ENCODE results near the gene PRKACB. TPM values are rescaled to one million over a fixed set of nuclear protein-coding genes. Genes with fewer than 3 reads are reported as not detected.
"Not testable (repeated sequence)": the region's sequence is repeated elsewhere in the genome, so short reads cannot be mapped to it uniquely, and the experiment has no call there.

The PRKACB gene
- total RNA-seq, 1 experiment from 2014 or later = 28.5 TPM

GRCh38 chr1:84286071-84286470 lies 142.0 kb downstream of the PRKACB start:
- CTCF ChIA-PET = interaction anchor here (0.7 kb wide), 1 partner anchor 11 kb away, joined by 5 read pairs; no protein-coding TSS in a partner anchor
- H3K27ac Mint-ChIP-seq (ENCODE audit: unreplicated experiment) = no peak overlapping the region
- no peaks in the 10 kb centered on the region for H3K36me3 Mint-ChIP-seq (ENCODE audit: insufficient read depth, unreplicated experiment)
- intact Hi-C loops (cut with micrococcal nuclease; ENCODE audit: unreplicated experiment) = no loop called here
- H3K4me1 Mint-ChIP-seq (ENCODE audit: low read depth, unreplicated experiment) = peaks cover 41% of the 10 kb centered on the region
- DNase-seq = no peak
- TF ChIP-seq CTCF (IDR thresholded peaks at IDR 0.05; ENCODE audit: unreplicated experiment) = no peak
- H3K27me3 Mint-ChIP-seq (ENCODE audit: unreplicated experiment) = no peaks in the 10 kb centered on the region
- no peaks in the 10 kb centered on the region for H3K9me3 Mint-ChIP-seq (ENCODE audit: low read depth, unreplicated experiment)
- H3K4me3 Mint-ChIP-seq (ENCODE audit: low read depth, unreplicated experiment) = no peak overlapping the region
- no TSS peak for BruUV-seq (replicated peaks)

GRCh38 chr1:84287389-84287788 lies 143.3 kb downstream of the PRKACB start:
- H3K36me3 Mint-ChIP-seq (ENCODE audit: insufficient read depth, unreplicated experiment); CTCF ChIA-PET; H3K9me3 Mint-ChIP-seq (ENCODE audit: low read depth, unreplicated experiment); intact Hi-C loops (cut with micrococcal nuclease; ENCODE audit: unreplicated experiment); H3K4me3 Mint-ChIP-seq (ENCODE audit: low read depth, unreplicated experiment); H3K27me3 Mint-ChIP-seq (ENCODE audit: unreplicated experiment); BruUV-seq (replicated peaks); DNase-seq; H3K27ac Mint-ChIP-seq (ENCODE audit: unreplicated experiment): not testable (repeated sequence)
- peaks cover 38% of the 10 kb centered on the region for H3K4me1 Mint-ChIP-seq (ENCODE audit: low read depth, unreplicated experiment)

Other genes starting within 250 kb of the PRKACB start
- 4.6 and 9.0 TPM in 2 replicates for gene TTLL7, start 145.1 kb upstream of the PRKACB start, total RNA-seq (2022)
- gene SAMD13, start 157.4 kb downstream of the PRKACB start, total RNA-seq (2022) = 1.7 and 1.8 TPM in 2 replicates